ENCODE measurements around the gene ZNF736. TPM values are rescaled to one million over a fixed set of nuclear protein-coding genes. Genes with fewer than 3 reads are reported as not detected.
"Not testable (repeated sequence)": the region's sequence is repeated elsewhere in the genome, so short reads cannot be mapped to it uniquely, and the experiment has no call there.

ZNF736 gene
- total RNA-seq (ENCODE audit: unreplicated experiment), result 9.6 TPM
- long read RNA-seq, full-length matches to known transcripts, result 1 of 1 reads
- long read RNA-seq, partial matches to known transcripts, result 0 of 1 reads
- long read RNA-seq, other reads (novel, unspliced or antisense), result 0 of 1 reads

- peak within 1 kb of the TSS; percentile 79 for H3K4me3 Mint-ChIP-seq (ENCODE audit: unreplicated experiment)
These were observed at the start of gene ZNF736 for GRCh38 chr7:64313740-64314491. Gene ZNF736 (plus strand): TSS chr7:64313961. CDS start chr7:64314151, 190 bp downstream.

GRCh38 chr7:64266341-64266919 lies 47.3 kb upstream of the ZNF736 start:
- Mint-ChIP-seq H3K27ac (ENCODE audit: unreplicated experiment) (no peak overlapping the region), H3K4me3 (ENCODE audit: unreplicated experiment) (no peak overlapping the region), H3K36me3 (ENCODE audit: unreplicated experiment) (peaks cover 9% of the 10 kb centered on the region), H3K27me3 (ENCODE audit: unreplicated experiment) (no peaks in the 10 kb centered on the region), H3K9me3 (ENCODE audit: unreplicated experiment) (peaks cover 8% of the 10 kb centered on the region), H3K4me1 (ENCODE audit: low read depth, unreplicated experiment) (no peaks in the 10 kb centered on the region)
- DNase-seq, result no peak
- no peak for TF ChIP-seq CTCF (IDR thresholded peaks at IDR 0.05; ENCODE audit: partially characterized antibody, unreplicated experiment)

More at GRCh38 chr7:64313740-64314491, at the start of gene ZNF736:
- Mint-ChIP-seq H3K4me1 (ENCODE audit: low read depth, unreplicated experiment) (no peaks in the 10 kb centered on the region), H3K27ac (ENCODE audit: unreplicated experiment) (peak within 1 kb of the TSS; percentile 89), H3K27me3 (ENCODE audit: unreplicated experiment) (peaks cover 5% of the 10 kb centered on the region), H3K9me3 (ENCODE audit: unreplicated experiment) (peaks cover 20% of the 10 kb centered on the region), H3K36me3 (ENCODE audit: unreplicated experiment) (no peaks in the 10 kb centered on the region)
- no peak for TF ChIP-seq CTCF (IDR thresholded peaks at IDR 0.05; ENCODE audit: partially characterized antibody, unreplicated experiment)
- DNase-seq, result peak; percentile 37

GRCh38 chr7:64277630-64278029 lies 36.1 kb upstream of the ZNF736 start:
- DNase-seq, result no peak
- H3K4me1 Mint-ChIP-seq (ENCODE audit: low read depth, unreplicated experiment), result no peaks in the 10 kb centered on the region
- no peaks in the 10 kb centered on the region for H3K27me3 Mint-ChIP-seq (ENCODE audit: unreplicated experiment)
- H3K36me3 Mint-ChIP-seq (ENCODE audit: unreplicated experiment), result no peaks in the 10 kb centered on the region
- H3K4me3 Mint-ChIP-seq (ENCODE audit: unreplicated experiment), result no peak overlapping the region
- H3K27ac Mint-ChIP-seq (ENCODE audit: unreplicated experiment), result no peak overlapping the region
- H3K9me3 Mint-ChIP-seq (ENCODE audit: unreplicated experiment), result peaks cover 1% of the 10 kb centered on the region
- no peak for TF ChIP-seq CTCF (IDR thresholded peaks at IDR 0.05; ENCODE audit: partially characterized antibody, unreplicated experiment)

GRCh38 chr7:64294701-64295420 lies 18.9 kb upstream of the ZNF736 start:
- H3K36me3 Mint-ChIP-seq (ENCODE audit: unreplicated experiment), result peaks cover 2% of the 10 kb centered on the region
- no peak for TF ChIP-seq CTCF (IDR thresholded peaks at IDR 0.05; ENCODE audit: partially characterized antibody, unreplicated experiment)
- H3K27ac Mint-ChIP-seq (ENCODE audit: unreplicated experiment), result no peak overlapping the region
- no peaks in the 10 kb centered on the region for H3K27me3 Mint-ChIP-seq (ENCODE audit: unreplicated experiment)
- H3K9me3 Mint-ChIP-seq (ENCODE audit: unreplicated experiment), result peaks cover 20% of the 10 kb centered on the region
- no peak overlapping the region for H3K4me3 Mint-ChIP-seq (ENCODE audit: unreplicated experiment)
- H3K4me1 Mint-ChIP-seq (ENCODE audit: low read depth, unreplicated experiment), result no peaks in the 10 kb centered on the region
- DNase-seq, result no peak

- not testable (repeated sequence) for H3K4me1 Mint-ChIP-seq (ENCODE audit: low read depth, unreplicated experiment); H3K36me3 Mint-ChIP-seq (ENCODE audit: unreplicated experiment); H3K27ac Mint-ChIP-seq (ENCODE audit: unreplicated experiment); H3K27me3 Mint-ChIP-seq (ENCODE audit: unreplicated experiment); DNase-seq; H3K4me3 Mint-ChIP-seq (ENCODE audit: unreplicated experiment)
- peaks cover 26% of the 10 kb centered on the region for H3K9me3 Mint-ChIP-seq (ENCODE audit: unreplicated experiment)
These were observed 16.3 kb upstream of the ZNF736 start for GRCh38 chr7:64297418-64297817.

All from glutamatergic neuron (in vitro differentiated cells).